GM21825 (cell line): Measurements from ENCODE around the gene MRPS7.

ENCODE experiments used
- ATAC-seq: cut with Tn5 transposase; IDR thresholded peaks from one replicate; pipeline ENCODE4 v1.9.1; 2021; ENCODE audit warnings: mild to moderate bottlenecking, moderate library complexity; ENCODE audit not compliant: unreplicated experiment

Gene MRPS7

DNA sequence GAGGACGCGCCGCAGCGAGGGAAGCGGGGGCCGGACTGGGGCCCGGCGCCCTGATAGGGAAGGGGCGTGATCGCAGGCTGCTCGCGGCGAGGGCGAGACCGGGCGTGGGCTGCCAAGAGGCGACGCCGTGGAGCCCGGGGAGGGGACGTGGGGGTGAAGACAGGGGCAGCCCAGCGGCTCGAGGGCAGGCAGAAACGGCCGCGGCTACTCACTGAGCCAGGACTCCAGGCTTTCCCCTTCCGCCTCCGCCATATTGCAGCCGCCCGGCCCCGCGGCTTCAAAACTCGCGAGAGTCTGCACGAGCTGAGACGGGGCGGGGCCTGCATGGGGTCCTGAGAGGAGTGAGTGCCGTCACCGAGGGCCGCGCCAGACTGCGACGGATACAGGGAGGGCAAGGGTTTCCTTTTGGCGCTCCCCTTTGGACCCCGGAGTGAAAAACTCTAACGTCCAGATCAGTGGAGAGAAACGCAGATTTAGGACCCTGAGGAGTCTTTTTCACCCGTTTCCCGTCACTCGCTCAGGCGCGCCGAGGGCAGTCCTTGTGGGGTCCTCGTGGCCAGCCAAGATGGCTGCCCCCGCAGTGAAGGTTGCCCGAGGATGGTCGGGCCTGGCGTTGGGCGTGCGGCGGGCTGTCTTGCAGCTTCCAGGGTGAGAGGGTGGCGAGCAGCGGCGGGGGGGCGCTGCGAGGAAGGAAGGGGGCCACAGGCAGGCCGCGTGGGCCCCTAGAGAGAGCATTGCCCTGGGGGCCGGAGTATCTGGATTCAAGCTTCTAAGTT is at the start of gene MRPS7, which contains the start of gene GGA3:
Gene MRPS7, plus strand, starts transcription at position 544 of the 776 bp plus-strand sequence. Its CDS starts 22 bp downstream, at position 566.
Gene GGA3, minus strand, starts transcription at position 271 of the 776 bp plus-strand sequence. Its CDS starts 19 bp downstream, at position 252.
- ATAC-seq, result peak; percentile 79

- ATAC-seq, result no peak
Observed at GRCh38 chr17:75218131-75218530, 43.5 kb upstream of the MRPS7 start.

DNA sequence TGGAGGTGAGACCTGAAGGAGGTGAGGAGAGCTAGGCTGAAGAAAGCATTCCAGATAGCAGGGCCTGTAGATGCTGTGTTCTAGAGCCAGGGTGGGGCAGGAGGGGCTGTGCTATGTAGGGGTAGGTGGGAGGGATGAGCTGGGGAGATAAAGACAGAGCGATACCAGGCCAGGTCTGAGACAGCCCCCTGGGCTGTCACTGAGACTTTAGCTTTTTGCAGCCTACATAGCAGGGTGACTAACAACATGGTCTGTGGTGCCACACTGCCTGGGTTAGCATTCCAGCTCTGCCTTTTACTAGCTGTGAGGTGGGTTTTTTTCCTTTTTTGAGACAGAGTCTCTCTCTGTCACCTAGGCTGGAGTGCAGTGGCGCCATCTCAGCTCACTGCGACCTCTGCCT is 41.9 kb upstream of the MRPS7 start:
- ATAC-seq, result no peak

- ATAC-seq, result no peak
Observed at GRCh38 chr17:75225016-75225415, 36.7 kb upstream of the MRPS7 start.

DNA sequence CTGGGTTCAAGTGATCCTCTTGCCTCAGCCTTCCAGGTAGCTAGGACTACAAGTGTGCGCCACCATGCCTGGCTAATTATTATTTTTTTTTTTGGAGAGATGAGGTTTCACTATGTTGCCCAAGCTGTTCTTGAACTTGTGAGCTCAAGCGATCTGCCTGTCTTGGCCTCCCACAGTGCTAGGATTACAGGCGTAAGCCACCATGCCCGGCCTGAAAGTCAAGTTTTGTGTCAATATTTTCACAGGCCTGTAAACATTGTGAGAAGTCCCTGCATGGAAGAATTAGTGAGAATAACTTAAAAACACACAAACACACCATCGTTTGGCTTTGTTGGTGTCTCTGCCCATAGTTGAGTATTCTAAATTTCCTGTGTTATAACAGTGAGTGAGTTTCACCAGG is 34.0 kb upstream of the MRPS7 start:
- ATAC-seq, result no peak

- no peak for ATAC-seq
Observed at GRCh38 chr17:75228305-75228704, 33.4 kb upstream of the MRPS7 start.

GRCh38 chr17:75228847-75229246 is 32.8 kb upstream of the MRPS7 start:
- ATAC-seq, result no peak

DNA sequence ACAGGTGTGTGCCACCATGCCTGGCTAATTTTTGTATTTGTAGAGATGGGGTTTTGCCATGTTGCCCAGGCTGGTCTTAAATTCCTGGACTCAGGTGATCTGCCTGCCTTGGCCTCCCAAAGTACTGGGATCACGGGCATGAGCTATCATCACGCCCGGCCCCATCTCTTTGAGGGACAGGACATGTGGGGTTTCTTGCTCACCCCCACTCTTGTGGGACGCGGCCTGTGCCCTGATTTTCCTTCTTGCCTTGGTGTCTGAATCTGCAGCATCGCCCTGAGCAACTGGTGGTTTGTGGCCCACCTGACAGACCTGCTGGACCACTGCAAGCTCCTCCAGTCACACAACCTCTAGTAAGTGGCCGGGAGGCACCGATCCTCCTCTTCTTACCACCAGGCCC is 30.6 kb upstream of the MRPS7 start:
- no peak for ATAC-seq

DNA sequence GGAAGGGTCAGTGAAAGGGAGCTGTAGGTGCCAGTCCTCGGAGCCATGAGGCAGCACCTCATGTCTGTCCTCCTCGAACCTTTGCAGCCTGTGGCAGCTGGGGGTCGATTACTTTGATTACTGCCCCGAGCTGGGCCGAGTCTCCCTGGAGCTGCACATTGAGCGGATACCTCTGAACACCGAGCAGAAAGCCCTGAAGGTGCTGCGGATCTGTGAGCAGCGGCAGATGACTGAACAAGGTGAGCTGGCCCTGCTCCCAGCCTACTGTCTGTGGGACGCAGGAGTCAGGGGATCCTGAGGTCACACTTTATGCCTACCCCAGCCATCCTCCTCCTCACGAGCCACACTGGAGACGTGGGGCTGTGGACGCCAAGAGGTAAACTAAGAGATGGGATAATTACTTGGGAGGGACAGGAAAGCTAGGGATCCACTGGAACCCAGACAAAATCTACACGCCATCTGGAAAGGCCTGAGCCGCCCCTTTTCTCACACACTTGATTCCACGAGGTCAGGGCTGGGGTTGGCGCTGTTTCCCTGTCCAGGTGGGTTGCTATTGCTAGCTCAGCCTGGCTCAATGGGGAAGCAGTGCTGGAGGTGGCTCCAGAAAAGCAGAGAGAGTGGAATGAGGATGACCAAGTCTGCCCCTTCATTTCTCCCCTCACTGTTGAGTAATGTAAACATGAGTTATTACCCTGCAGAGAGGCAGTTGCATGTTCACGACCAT is 29.8 kb upstream of the MRPS7 start:
- no peak for ATAC-seq

- no peak for ATAC-seq
Observed at GRCh38 chr17:75232786-75233185, 28.9 kb upstream of the MRPS7 start.

- no peak for ATAC-seq
Observed at GRCh38 chr17:75237100-75238014, 24.3 kb upstream of the MRPS7 start.

- no peak for ATAC-seq
Observed at GRCh38 chr17:75238020-75238580, 23.6 kb upstream of the MRPS7 start.

DNA sequence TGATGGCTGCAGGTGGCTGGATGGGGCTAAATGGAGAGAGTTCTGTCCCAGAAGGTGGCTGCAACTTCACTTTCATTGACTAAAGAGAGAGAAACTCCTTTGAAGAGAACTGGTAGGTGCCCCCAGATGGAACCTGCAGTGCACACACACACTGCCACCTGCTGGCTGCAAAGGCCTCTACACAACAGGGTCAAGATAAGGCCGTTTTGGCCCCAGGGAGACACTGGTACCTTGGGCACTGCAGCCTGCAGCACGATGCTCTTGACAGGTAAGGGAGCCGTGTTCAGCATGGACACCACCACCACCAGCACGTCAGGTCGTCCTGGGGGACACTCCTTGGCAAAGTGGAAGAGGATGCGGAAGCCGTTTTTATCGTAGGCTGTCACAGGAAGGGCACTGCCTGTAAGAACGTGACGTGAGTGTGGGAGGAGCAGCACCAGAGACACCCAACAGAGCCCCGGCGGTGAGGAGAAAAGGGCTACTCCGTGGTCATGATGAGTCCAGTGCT is 22.9 kb upstream of the MRPS7 start:
- ATAC-seq, result no peak

DNA sequence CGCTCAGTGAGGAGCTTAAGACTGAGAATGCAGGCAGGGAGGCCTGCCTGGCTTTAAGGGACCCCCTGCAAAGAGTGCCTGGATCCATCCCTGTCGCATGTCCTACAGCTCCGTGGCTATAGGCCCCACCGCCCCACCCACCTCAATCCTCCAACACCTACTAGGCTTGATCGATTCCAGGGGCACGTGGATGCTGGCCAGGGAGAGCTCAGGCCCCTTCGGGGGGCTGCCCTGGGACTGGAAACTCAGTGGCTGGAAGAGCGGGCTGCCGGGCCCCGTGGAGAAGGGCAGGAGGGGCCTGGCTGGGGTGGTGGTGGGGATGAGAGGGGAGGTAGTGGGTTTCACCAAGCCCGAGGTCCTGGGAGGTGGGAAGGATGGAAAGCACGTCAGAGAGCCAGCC is 22.5 kb upstream of the MRPS7 start:
- no peak for ATAC-seq

GRCh38 chr17:75239778-75240393 is 21.8 kb upstream of the MRPS7 start:
- no peak for ATAC-seq

DNA sequence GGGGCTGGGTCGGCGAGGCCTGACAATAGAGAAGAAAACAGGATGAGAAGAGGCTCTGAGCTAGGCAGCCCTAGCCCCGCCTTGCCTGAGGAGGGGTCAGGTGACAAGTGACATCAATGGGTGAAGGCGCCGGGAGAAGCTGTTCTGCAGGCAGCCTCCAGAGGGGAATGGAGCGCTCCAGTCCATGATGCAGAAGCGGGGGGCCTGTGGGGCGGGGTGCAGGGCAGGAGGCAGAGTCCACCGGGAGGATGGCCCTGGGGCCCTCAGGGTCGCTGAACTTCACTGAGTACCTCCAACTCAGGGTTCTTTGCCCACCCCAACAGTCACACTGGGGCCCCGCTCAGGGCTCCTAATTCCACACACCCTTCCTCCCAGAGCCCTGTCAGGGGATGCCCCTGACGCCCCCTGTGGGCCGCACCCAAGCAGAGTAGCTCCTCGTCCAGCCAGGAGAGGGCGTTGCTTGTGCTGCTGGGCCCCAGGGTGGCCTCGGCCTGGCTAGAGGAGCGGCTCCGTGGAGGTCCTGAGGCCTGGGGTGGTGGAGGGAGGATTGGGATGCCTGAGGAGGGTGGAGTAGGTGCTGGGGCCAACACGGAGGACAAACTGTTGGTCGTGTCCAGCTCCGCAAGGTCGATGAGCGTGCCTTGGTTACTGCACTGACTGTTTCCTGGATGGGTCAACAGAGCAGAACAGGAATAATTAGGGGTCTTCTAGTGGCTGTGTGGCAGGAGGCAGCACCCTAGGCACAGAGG is 21.1 kb upstream of the MRPS7 start:
- no peak for ATAC-seq

- no peak for ATAC-seq
Observed at GRCh38 chr17:75241143-75241430, 20.6 kb upstream of the MRPS7 start.

DNA sequence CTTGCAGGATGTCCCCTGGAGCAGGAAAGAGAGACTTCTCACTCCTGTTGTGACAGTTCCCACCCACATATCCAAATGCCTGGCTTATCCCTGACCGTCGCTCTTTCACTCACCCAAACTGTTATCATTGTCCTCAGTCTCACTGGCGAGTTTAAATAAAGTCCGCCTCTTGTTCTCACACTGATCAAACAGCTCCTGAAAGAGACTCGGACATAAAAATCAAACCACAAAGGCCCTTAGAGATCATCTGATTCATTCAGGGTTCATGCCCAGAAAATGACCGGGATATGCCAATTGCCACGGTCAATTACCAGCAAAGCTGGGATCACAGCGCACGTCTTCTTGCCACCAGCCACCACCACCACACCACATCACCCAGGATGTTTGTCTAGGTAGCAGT is 20.2 kb upstream of the MRPS7 start:
- ATAC-seq, result no peak

- ATAC-seq, result no peak
Observed at GRCh38 chr17:75241996-75242460, 19.7 kb upstream of the MRPS7 start.
